Inferior parietal cortex (tissue), 1 donor: ENCODE data around the gene IL31.
"Not testable (repeated sequence)": the region's sequence is repeated elsewhere in the genome, so short reads cannot be mapped to it uniquely, and the experiment has no call there.

ENCODE experiments used
- DNase-seq: peaks from one replicate; pipeline ENCODE4 v3.0.0-alpha.2; 2016; ENCODE audit errors: extremely low spot score

Gene IL31

GRCh38 chr12:122174155-122174845 is at the start of gene IL31:
IL31 (minus strand) TSS chr12:122174221; CDS start chr12:122174172, 49 bp downstream.
- no peak for DNase-seq

GRCh38 chr12:122216445-122216844 is 42.4 kb upstream of the IL31 start:
- DNase-seq: no peak

- no peak for DNase-seq
Observed at GRCh38 chr12:122215771-122216170, 41.8 kb upstream of the IL31 start.

GRCh38 chr12:122208073-122208820 is 34.2 kb upstream of the IL31 start:
- no peak for DNase-seq

GRCh38 chr12:122207391-122207790 is 33.4 kb upstream of the IL31 start:
- no peak for DNase-seq

GRCh38 chr12:122206976-122207375 is 33.0 kb upstream of the IL31 start:
- DNase-seq: no peak

- DNase-seq: no peak
Observed at GRCh38 chr12:122206111-122206881, 32.3 kb upstream of the IL31 start.

GRCh38 chr12:122205053-122205925 is 31.3 kb upstream of the IL31 start:
- no peak for DNase-seq

- no peak for DNase-seq
Observed at GRCh38 chr12:122204167-122205052, 30.4 kb upstream of the IL31 start.

- DNase-seq: no peak
Observed at GRCh38 chr12:122203301-122204166, 29.5 kb upstream of the IL31 start, which contains the start of gene B3GNT4. B3GNT4 (plus strand) TSS chr12:122203709; CDS start chr12:122204619, 910 bp downstream.

GRCh38 chr12:122202811-122203210 is 28.8 kb upstream of the IL31 start:
- DNase-seq: not testable (repeated sequence)

- no peak for DNase-seq
Observed at GRCh38 chr12:122202017-122202416, 28.0 kb upstream of the IL31 start.

GRCh38 chr12:122201381-122201780 is 27.4 kb upstream of the IL31 start:
- DNase-seq: no peak

- DNase-seq: no peak
Observed at GRCh38 chr12:122200541-122201175, 26.6 kb upstream of the IL31 start.

- no peak for DNase-seq
Observed at GRCh38 chr12:122199484-122200355, 25.7 kb upstream of the IL31 start.

- no peak for DNase-seq
Observed at GRCh38 chr12:122197612-122197966, 23.6 kb upstream of the IL31 start.

- DNase-seq: no peak
Observed at GRCh38 chr12:122195405-122195804, 21.4 kb upstream of the IL31 start.

GRCh38 chr12:122194804-122195203 is 20.8 kb upstream of the IL31 start:
- DNase-seq: no peak
